Subcutaneous abdominal adipose tissue (tissue), 5 donors: ENCODE measurements around the gene SVOPL.

Source experiments
- H3K27ac ChIP-seq: one replicate; pipeline ENCODE4 v1.7.0; 2013; ENCODE audit warnings: low read depth, mild to moderate bottlenecking, inconsistent platforms, low read length, moderate library complexity
- H3K27me3 ChIP-seq, 5 donors: one replicate each; pipeline ENCODE4 v1.7.0; 2013; ENCODE audit warnings: low read length in 5 of 5, inconsistent platforms in 1 of 5; ENCODE audit not compliant: control insufficient read depth in 5 of 5, insufficient read depth in 4 of 5
- H3K36me3 ChIP-seq, 5 donors: one replicate each; pipeline ENCODE4 v1.7.0; 2013; ENCODE audit warnings: low read length in 5 of 5; ENCODE audit not compliant: control insufficient read depth in 5 of 5, insufficient read depth in 5 of 5
- H3K4me1 ChIP-seq, 5 donors: one replicate each; pipeline ENCODE4 v1.7.0; 2013; ENCODE audit warnings: low read length in 5 of 5, mild to moderate bottlenecking in 3 of 5, moderate library complexity in 1 of 5; ENCODE audit not compliant: control insufficient read depth in 5 of 5, insufficient read depth in 5 of 5
- H3K4me3 ChIP-seq, 5 donors: one replicate each; pipeline ENCODE4 v1.7.0; 2013; ENCODE audit warnings: low read length in 5 of 5, low read depth in 1 of 5
- H3K9ac ChIP-seq, 5 donors: one replicate each; pipeline ENCODE4 v1.7.0; 2013; ENCODE audit warnings: low read length in 5 of 5, mild to moderate bottlenecking in 4 of 5, moderate library complexity in 3 of 5
- H3K9me3 ChIP-seq, 5 donors: one replicate each; pipeline ENCODE4 v1.7.0; 2013; ENCODE audit warnings: low read length in 5 of 5; ENCODE audit not compliant: control insufficient read depth in 5 of 5
- donor health status: healthy.
- donor health status: healthy.
- donor health status: healthy.
- donor health status: healthy.
- donor health status: healthy.

SVOPL gene

GRCh38 chr7:138573741-138574140 is 127.4 kb downstream of the SVOPL start:
- H3K9me3 ChIP-seq = no peaks in the 10 kb centered on the region
- no peak overlapping the region for H3K4me3 ChIP-seq
- no peak overlapping the region for H3K9ac ChIP-seq
- no peaks in the 10 kb centered on the region for H3K4me1 ChIP-seq
- H3K27me3 ChIP-seq = no peaks in the 10 kb centered on the region
- no peak overlapping the region for H3K27ac ChIP-seq
- peaks cover 35 to 69% (median 53%) of the 10 kb centered on the region in 5 donors for H3K36me3 ChIP-seq

- no peak overlapping the region for H3K4me3 ChIP-seq
- no peak overlapping the region for H3K9ac ChIP-seq
- peaks cover 3 to 10% (median 6%) of the 10 kb centered on the region in 5 donors for H3K9me3 ChIP-seq
- H3K36me3 ChIP-seq = peaks cover 35 to 65% (median 59%) of the 10 kb centered on the region in 5 donors
- no peaks in the 10 kb centered on the region for H3K27me3 ChIP-seq
- H3K4me1 ChIP-seq = no peaks in the 10 kb centered on the region
- no peak overlapping the region for H3K27ac ChIP-seq
These were observed 130.4 kb downstream of the SVOPL start for GRCh38 chr7:138570715-138571114.

GRCh38 chr7:138569418-138569817 is 131.7 kb downstream of the SVOPL start:
- peaks cover 45 to 77% (median 57%) of the 10 kb centered on the region in 5 donors for H3K36me3 ChIP-seq
- H3K27ac ChIP-seq = no peak overlapping the region
- no peak overlapping the region for H3K4me3 ChIP-seq
- H3K9me3 ChIP-seq = peaks cover 16 to 23% (median 17%) of the 10 kb centered on the region in 5 donors
- H3K27me3 ChIP-seq = no peaks in the 10 kb centered on the region
- H3K4me1 ChIP-seq = no peaks in the 10 kb centered on the region
- no peak overlapping the region for H3K9ac ChIP-seq

GRCh38 chr7:138568655-138569054 is 132.5 kb downstream of the SVOPL start:
- no peak overlapping the region for H3K9ac ChIP-seq
- H3K4me3 ChIP-seq = no peak overlapping the region
- no peak overlapping the region for H3K27ac ChIP-seq
- peaks cover 16 to 30% (median 25%) of the 10 kb centered on the region in 5 donors for H3K9me3 ChIP-seq
- no peaks in the 10 kb centered on the region for H3K4me1 ChIP-seq
- peaks cover 49 to 79% (median 58%) of the 10 kb centered on the region in 5 donors for H3K36me3 ChIP-seq
- no peaks in the 10 kb centered on the region for H3K27me3 ChIP-seq

GRCh38 chr7:138565451-138566114 is 135.6 kb downstream of the SVOPL start:
- Histone ChIP-seq H3K36me3 (peaks cover 49 to 87% (median 74%) of the 10 kb centered on the region in 5 donors), H3K9me3 (peaks cover 19 to 50% (median 42%) of the 10 kb centered on the region in 5 donors)

GRCh38 chr7:138565071-138565450 is 136.1 kb downstream of the SVOPL start:
- H3K4me3 ChIP-seq = peak overlapping the region in 3 of 5 donors; percentile 13 to 42 (median 29)
- peaks cover 44 to 88% (median 77%) of the 10 kb centered on the region in 5 donors for H3K36me3 ChIP-seq
- peaks cover 21 to 55% (median 47%) of the 10 kb centered on the region in 5 donors for H3K9me3 ChIP-seq
- no peak overlapping the region for H3K27ac ChIP-seq
- no peak overlapping the region for H3K9ac ChIP-seq
- H3K4me1 ChIP-seq = no peaks in the 10 kb centered on the region
- H3K27me3 ChIP-seq = no peaks in the 10 kb centered on the region

More at GRCh38 chr7:138565451-138566114, 135.6 kb downstream of the SVOPL start:
- Histone ChIP-seq H3K27me3 (no peaks in the 10 kb centered on the region), H3K27ac (no peak overlapping the region), H3K4me1 (no peaks in the 10 kb centered on the region), H3K4me3 (peak overlapping the region in 4 of 5 donors; percentile 13 to 42 (median 28)), H3K9ac (no peak overlapping the region)

- H3K9me3 ChIP-seq = peaks cover 25 to 60% (median 53%) of the 10 kb centered on the region in 5 donors
- H3K4me3 ChIP-seq = peak overlapping the region in 2 of 5 donors; percentile 29 to 42
- H3K4me1 ChIP-seq = no peaks in the 10 kb centered on the region
- no peak overlapping the region for H3K9ac ChIP-seq
- no peaks in the 10 kb centered on the region for H3K27me3 ChIP-seq
- no peak overlapping the region for H3K27ac ChIP-seq
- peaks cover 41 to 89% (median 80%) of the 10 kb centered on the region in 5 donors for H3K36me3 ChIP-seq
These were observed 136.8 kb downstream of the SVOPL start for GRCh38 chr7:138564365-138564764.

- no peak overlapping the region for H3K27ac ChIP-seq
- H3K4me1 ChIP-seq = no peaks in the 10 kb centered on the region
- H3K27me3 ChIP-seq = no peaks in the 10 kb centered on the region
- H3K9ac ChIP-seq = no peak overlapping the region
- peak overlapping the region in 2 of 5 donors; percentile 22 to 29 for H3K4me3 ChIP-seq
- peaks cover 31 to 66% (median 58%) of the 10 kb centered on the region in 5 donors for H3K9me3 ChIP-seq
- peaks cover 38 to 89% (median 80%) of the 10 kb centered on the region in 5 donors for H3K36me3 ChIP-seq
These were observed 137.4 kb downstream of the SVOPL start for GRCh38 chr7:138563808-138564207.

- Histone ChIP-seq H3K9me3 (peaks cover 54 to 85% (median 76%) of the 10 kb centered on the region in 5 donors), H3K27ac (no peak overlapping the region), H3K9ac (no peak overlapping the region), H3K27me3 (no peaks in the 10 kb centered on the region), H3K4me3 (peak overlapping the region in 3 of 5 donors; percentile 11 to 42 (median 18)), H3K4me1 (no peaks in the 10 kb centered on the region), H3K36me3 (peaks cover 51 to 97% (median 94%) of the 10 kb centered on the region in 5 donors)
These were observed 141.7 kb downstream of the SVOPL start for GRCh38 chr7:138559448-138559847.

GRCh38 chr7:138556771-138557484 is 144.2 kb downstream of the SVOPL start:
- Histone ChIP-seq H3K9me3 (peaks cover 48 to 68% (median 65%) of the 10 kb centered on the region in 5 donors), H3K4me1 (no peaks in the 10 kb centered on the region), H3K36me3 (peaks cover 67 to 95% (median 92%) of the 10 kb centered on the region in 5 donors), H3K27me3 (no peaks in the 10 kb centered on the region), H3K9ac (no peak overlapping the region), H3K4me3 (peak overlapping the region; percentile 3 to 60 (median 52)), H3K27ac (no peak overlapping the region)
